Mesenteric fat pad (tissue), 1 donor: Measurements from ENCODE around the gene INF2. TPM values are rescaled to one million over a fixed set of nuclear protein-coding genes. Genes with fewer than 3 reads are reported as not detected.
"Not testable (repeated sequence)": the region's sequence is repeated elsewhere in the genome, so short reads cannot be mapped to it uniquely, and the experiment has no call there.

Experiments
- DNase-seq: peaks from one replicate; pipeline ENCODE4 v3.0.0-alpha.2; 2020; ENCODE audit warnings: low spot score
- long read RNA-seq: library from polyadenylated mRNA; unstranded; transcript quantifications from one replicate; pipeline ENCODE4 v2.0.0, GENCODE V29; 2020
- total RNA-seq: library from RNA; stranded (reverse); fragmentation: NEBNext Ultra II Directional; extraction: Animal tissue kit (Norgen Biotek cat#: 25700); gene quantifications from one replicate; pipeline ENCODE4 v1.2.1, GENCODE V29; 2021
- donor health status: DM: yes; HTN: yes; CAD: no.

INF2 gene
- total RNA-seq, result 160 TPM
- long read RNA-seq, transcript INF2-204 (5 exons, 1,689 nt), result major isoform, 68 of 195 reads
- long read RNA-seq, partial matches to known transcripts, result 92 of 195 reads
- long read RNA-seq, other reads (novel, unspliced or antisense), result 35 of 195 reads

GRCh38 chr14:104689109-104689880 lies at the start of gene INF2:
Gene INF2, plus strand, starts transcription at chr14:104689618. Its CDS starts 11,748 bp downstream, at chr14:104701366.
- DNase-seq, result no peak

GRCh38 chr14:104639885-104640548 lies 49.4 kb upstream of the INF2 start:
- DNase-seq, result no peak

GRCh38 chr14:104640681-104641080 lies 48.7 kb upstream of the INF2 start:
- DNase-seq, result no peak

GRCh38 chr14:104641753-104642539 lies 47.5 kb upstream of the INF2 start:
- no peak for DNase-seq

GRCh38 chr14:104642540-104642868 lies 46.9 kb upstream of the INF2 start:
- no peak for DNase-seq

GRCh38 chr14:104643306-104643705 lies 46.1 kb upstream of the INF2 start:
- DNase-seq, result no peak

- DNase-seq, result no peak
Measured at GRCh38 chr14:104644091-104644635, 45.3 kb upstream of the INF2 start.

- no peak for DNase-seq
Measured at GRCh38 chr14:104644656-104645378, 44.6 kb upstream of the INF2 start.

GRCh38 chr14:104647467-104648043 lies 41.9 kb upstream of the INF2 start:
- no peak for DNase-seq

- DNase-seq, result no peak
Measured at GRCh38 chr14:104650057-104650980, 39.1 kb upstream of the INF2 start.

GRCh38 chr14:104650981-104651875 lies 38.2 kb upstream of the INF2 start:
- DNase-seq, result no peak

GRCh38 chr14:104651876-104652260 lies 37.5 kb upstream of the INF2 start:
- no peak for DNase-seq

GRCh38 chr14:104652386-104652785 lies 37.0 kb upstream of the INF2 start:
- no peak for DNase-seq

- not testable (repeated sequence) for DNase-seq
Measured at GRCh38 chr14:104653130-104653920, 36.1 kb upstream of the INF2 start.

GRCh38 chr14:104654119-104654518 lies 35.3 kb upstream of the INF2 start:
- no peak for DNase-seq

GRCh38 chr14:104655128-104655848 lies 34.1 kb upstream of the INF2 start:
- DNase-seq, result no peak
